Measurements from ENCODE around the gene PLEKHA7.
A peak's percentile ranks its signal among the peaks of the same experiment; 100 is the strongest.
"Not testable (repeated sequence)": the region's sequence is repeated elsewhere in the genome, so short reads cannot be mapped to it uniquely, and the experiment has no call there.

The PLEKHA7 gene

DNA sequence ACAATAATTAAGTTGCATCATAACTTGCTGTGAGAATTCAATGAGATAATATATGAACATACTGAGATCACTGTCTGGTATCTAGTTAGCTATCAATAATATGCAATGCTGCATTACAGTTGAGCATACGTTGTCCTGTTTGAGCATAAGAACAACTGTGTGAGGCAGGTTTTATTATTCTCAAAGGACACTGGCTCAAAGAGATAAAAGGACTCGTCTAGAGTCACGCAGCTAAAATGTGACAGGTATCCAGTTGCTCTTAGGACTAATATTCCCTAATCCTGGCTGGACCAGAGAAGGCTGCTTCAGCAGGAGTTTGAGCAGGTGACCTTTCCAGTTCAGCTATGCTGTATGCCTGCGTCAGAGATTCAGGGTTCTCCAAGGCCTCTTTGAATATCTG is 92.5 kb downstream of the PLEKHA7 start:
- in situ Hi-C loops (cut with HindIII; ENCODE audit: low pct_unique_long_range_greater_than_20kb, low sequenced_read_pairs) = no loop called here
- no peak for TF ChIP-seq JUND (IDR thresholded peaks at IDR 0.05; ENCODE audit: low read depth)
- no peak for DNase-seq (ENCODE audit: low read depth in 1 of 2, low spot score in 1 of 2)

DNA sequence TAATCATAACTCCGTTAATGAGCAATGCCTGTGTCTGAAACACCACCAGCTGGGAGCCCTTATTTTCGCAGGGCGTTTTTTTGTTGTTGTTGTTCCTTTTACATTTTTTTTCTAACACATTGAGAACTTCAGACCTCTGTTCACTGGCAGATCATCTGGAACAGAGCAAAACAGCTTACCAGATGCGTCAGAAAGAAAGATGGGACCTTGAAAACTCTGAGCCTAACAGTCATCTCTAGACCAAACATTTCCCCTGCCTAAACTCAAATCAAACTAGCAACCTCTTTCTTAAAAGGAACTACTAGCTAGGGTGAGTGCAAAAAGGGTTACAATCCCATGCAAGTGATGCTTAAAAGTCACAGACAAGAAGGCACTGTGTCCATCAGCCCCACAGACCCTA is 93.2 kb downstream of the PLEKHA7 start:
- in situ Hi-C loops (cut with HindIII; ENCODE audit: low pct_unique_long_range_greater_than_20kb, low sequenced_read_pairs) = no loop called here
- no peak for TF ChIP-seq JUND (IDR thresholded peaks at IDR 0.05; ENCODE audit: low read depth)
- DNase-seq (ENCODE audit: low read depth in 1 of 2, low spot score in 1 of 2) = no peak

DNA sequence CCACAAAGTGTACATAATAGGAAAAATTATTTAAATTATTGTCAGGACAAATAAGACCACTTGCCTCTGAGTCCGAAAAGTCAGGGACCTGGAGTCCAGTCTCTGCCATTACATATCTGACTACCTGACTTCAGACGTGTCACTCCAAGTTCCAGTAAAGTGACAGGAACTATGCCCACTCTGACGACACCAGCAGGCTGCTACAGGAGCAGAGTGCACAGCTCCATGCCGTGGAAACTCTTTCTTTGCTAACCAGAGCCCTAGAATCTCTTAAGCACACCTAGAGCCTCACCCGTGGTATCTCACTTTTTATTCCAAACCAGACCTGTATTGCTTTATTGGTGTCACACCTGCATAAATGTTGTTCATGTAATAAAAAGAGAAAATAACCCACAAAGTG is 93.7 kb downstream of the PLEKHA7 start:
- in situ Hi-C loops (cut with HindIII; ENCODE audit: low pct_unique_long_range_greater_than_20kb, low sequenced_read_pairs) = no loop called here
- TF ChIP-seq JUND (IDR thresholded peaks at IDR 0.05; ENCODE audit: low read depth) = no peak
- DNase-seq (ENCODE audit: low read depth in 1 of 2, low spot score in 1 of 2) = no peak

DNA sequence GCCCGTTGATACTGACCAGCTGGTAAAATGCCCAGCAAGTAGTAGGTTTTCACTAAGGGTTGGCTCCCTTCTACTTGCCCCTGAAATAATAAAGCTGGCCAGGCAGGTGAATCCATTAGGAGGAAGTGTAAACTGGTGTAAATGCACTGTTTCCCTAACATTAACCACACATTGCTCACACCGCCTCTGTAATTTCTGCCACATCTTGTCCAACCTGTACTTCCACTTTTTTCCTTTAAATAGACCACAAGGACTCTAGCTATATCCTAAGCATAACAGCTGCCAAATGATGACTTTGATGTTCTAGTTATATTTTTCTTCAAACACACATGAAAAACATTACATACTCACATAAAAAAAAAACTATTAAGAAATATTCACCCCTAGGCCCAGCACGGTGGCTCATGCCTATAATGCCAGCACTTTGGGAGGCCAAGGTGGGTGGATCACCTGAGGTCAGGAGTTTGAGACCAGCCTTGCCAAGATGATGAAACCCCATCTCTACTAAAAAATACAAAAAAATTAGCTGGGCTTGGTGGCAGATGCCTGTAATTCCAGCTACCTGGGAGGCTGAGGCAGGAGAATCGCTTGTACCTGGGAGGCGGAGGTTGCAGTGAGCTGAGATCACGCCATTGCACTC is 95.6 kb downstream of the PLEKHA7 start:
- peak; percentile 27 to 86 for DNase-seq (ENCODE audit: low read depth in 1 of 2, low spot score in 1 of 2)
- in situ Hi-C loops (cut with HindIII; ENCODE audit: low pct_unique_long_range_greater_than_20kb, low sequenced_read_pairs) = not testable (repeated sequence)

DNA sequence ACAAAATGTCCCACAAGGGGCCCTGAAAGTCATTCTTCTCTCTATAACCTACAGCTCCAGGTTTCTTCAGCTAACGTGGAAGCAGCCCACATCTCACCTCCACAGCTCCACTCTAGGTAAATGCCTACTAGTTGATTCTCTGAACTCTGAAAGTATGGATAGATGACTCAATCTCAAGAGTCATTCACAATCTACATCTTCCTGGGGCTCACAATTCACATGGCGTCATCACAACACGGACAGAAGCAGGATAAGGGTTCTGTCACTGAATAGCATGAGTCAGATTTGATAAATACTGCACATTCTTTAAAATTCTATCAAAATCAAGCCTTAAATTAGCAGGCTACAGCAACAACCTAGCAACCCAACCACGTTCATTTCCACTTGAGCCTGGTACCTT is 96.3 kb downstream of the PLEKHA7 start:
- TF ChIP-seq JUND (IDR thresholded peaks at IDR 0.05; ENCODE audit: low read depth) = no peak
- in situ Hi-C loops (cut with HindIII; ENCODE audit: low pct_unique_long_range_greater_than_20kb, low sequenced_read_pairs) = no loop called here
- no peak for DNase-seq (ENCODE audit: low read depth in 1 of 2, low spot score in 1 of 2)

DNA sequence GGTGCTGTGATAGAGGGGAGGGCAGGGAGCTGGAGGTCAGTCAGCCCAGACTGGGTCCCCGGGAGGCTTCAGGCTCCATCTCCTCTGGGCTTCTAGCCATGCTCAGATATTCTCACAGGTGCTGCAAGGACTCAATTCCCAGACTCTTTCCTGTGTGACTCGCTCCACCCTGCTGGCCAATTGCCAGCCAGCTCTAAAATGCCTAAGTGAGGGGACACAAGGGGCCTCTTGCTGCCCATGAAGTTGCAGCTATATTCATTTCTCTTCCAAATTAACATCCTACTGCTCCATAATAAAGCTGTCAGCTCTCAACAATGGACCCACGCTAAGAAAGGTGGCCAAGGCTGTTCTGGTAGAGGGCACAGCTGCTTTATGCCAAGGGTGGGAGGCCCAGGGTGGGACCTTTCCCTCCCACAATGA is 101.5 kb downstream of the PLEKHA7 start:
- DNase-seq (ENCODE audit: low read depth in 1 of 2, low spot score in 1 of 2) = no peak
- in situ Hi-C loops (cut with HindIII; ENCODE audit: low pct_unique_long_range_greater_than_20kb, low sequenced_read_pairs) = no loop called here
- TF ChIP-seq JUND (IDR thresholded peaks at IDR 0.05; ENCODE audit: low read depth) = no peak

DNA sequence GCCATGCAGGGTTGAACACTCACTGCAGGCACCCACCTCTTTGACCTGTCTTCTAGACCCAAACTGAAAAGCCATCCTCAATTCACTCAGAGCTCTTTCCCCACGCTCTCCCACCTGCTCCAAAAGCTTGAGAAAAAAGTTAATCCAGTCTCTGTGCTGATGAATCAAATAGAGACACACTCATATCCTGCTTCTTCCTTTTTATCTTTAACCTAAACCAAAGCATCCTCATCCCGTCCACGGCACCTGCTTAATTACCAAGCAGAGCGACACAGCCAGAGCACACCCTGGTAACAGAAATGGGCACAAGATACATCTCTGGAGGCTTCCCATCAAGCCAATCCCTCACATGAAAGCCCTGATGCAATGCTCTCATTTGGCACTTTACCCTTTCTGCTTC is 102.6 kb downstream of the PLEKHA7 start:
- TF ChIP-seq JUND (IDR thresholded peaks at IDR 0.05; ENCODE audit: low read depth) = no peak
- in situ Hi-C loops (cut with HindIII; ENCODE audit: low pct_unique_long_range_greater_than_20kb, low sequenced_read_pairs) = no loop called here
- no peak for DNase-seq (ENCODE audit: low read depth in 1 of 2, low spot score in 1 of 2)

DNA sequence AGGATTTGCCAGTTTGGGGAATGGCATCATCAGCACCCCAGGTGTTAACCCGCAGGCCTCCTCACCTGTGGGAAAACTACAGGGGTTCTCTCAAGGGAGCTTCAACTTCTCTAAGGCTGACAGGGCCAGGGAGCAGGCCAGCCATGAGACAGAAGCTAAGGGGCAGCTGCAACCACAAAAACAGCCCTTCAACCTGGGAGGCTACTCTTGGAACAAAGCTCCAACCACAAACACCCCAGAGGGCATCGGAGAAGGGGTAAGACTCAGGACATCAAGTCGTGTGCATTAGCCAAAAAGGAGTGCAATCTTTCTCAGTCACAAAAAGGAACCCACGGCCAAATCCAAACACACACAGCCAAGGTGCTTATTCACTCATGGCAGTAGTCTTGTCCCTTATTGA is 103.0 kb downstream of the PLEKHA7 start:
- no peak for DNase-seq (ENCODE audit: low read depth in 1 of 2, low spot score in 1 of 2)
- TF ChIP-seq JUND (IDR thresholded peaks at IDR 0.05; ENCODE audit: low read depth) = no peak
- in situ Hi-C loops (cut with HindIII; ENCODE audit: low pct_unique_long_range_greater_than_20kb, low sequenced_read_pairs) = no loop called here

DNA sequence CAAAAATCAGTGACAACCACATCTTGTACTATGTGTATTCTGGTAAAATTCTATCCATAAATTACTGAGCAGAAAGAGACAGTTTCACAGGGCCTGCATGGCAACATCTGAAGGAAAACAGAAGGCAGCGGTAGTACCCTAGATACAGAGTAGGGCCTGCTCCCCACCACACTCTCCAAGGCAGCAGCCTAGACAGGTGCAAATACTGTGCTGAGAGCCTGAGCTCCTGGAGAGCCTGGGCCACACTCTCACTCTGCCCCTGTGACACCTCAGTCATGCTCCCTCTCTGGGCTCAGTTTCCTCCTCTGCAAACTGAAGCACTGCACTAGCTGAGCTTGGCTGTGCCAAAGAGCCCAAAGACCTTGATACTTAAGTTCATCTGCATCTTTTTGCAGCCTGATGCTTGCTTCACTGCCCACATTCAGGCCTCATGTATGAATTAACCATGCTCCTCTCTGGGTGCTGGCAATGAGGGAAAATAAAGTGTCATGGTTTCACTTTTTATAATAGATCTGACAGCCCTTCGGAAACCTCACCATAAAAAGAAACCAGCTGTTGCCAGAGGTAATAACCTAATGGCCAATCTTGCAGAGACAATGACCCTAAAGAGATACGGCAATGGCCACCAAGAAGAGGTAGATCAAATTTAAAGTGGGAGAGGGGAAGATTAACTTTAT is 104.7 kb downstream of the PLEKHA7 start:
- TF ChIP-seq JUND (IDR thresholded peaks at IDR 0.05; ENCODE audit: low read depth) = no peak
- DNase-seq (ENCODE audit: low read depth in 1 of 2, low spot score in 1 of 2) = no peak
- in situ Hi-C loops (cut with HindIII; ENCODE audit: low pct_unique_long_range_greater_than_20kb, low sequenced_read_pairs) = no loop called here

DNA sequence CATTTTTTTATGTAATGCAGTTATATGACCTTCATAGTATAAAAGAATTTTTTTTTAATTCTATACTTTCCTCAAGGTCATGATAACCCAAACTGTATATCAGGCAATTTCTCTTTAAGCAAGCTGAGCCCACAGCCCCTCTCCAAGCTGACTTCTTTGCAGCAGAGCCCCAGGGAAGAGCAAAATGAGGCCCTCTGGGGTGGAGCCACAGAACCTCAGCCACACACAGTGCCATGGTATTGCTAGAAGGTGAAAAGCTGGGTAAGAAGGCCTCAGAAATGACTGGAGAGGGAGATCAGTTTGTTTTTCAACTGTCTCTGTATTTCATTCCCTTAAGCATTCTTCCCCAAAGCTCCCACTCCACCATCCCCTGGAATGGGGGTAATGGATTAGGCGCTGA is 108.8 kb downstream of the PLEKHA7 start:
- TF ChIP-seq JUND (IDR thresholded peaks at IDR 0.05; ENCODE audit: low read depth) = no peak
- in situ Hi-C loops (cut with HindIII; ENCODE audit: low pct_unique_long_range_greater_than_20kb, low sequenced_read_pairs) = no loop called here
- no peak for DNase-seq (ENCODE audit: low read depth in 1 of 2, low spot score in 1 of 2)

DNA sequence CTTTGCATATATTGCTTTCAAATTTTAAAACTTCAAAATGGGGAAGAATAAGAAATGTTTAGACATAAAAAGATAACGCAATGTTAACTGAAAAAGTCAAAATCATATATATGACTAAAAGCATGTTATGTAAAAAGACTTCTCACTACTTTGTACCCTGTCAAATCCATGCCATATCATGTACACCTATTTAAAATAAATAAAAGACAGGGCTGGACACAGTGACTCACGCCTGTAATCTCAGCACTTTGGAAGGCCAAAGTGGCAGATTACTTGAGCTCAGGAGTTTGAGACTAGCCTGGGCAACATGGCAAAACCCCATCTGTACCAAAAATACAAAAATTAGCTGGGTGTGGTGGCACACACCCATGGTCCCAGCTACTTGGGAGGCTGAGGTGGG is 109.5 kb downstream of the PLEKHA7 start:
- in situ Hi-C loops (cut with HindIII; ENCODE audit: low pct_unique_long_range_greater_than_20kb, low sequenced_read_pairs); DNase-seq (ENCODE audit: low read depth in 1 of 2, low spot score in 1 of 2): not testable (repeated sequence)

DNA sequence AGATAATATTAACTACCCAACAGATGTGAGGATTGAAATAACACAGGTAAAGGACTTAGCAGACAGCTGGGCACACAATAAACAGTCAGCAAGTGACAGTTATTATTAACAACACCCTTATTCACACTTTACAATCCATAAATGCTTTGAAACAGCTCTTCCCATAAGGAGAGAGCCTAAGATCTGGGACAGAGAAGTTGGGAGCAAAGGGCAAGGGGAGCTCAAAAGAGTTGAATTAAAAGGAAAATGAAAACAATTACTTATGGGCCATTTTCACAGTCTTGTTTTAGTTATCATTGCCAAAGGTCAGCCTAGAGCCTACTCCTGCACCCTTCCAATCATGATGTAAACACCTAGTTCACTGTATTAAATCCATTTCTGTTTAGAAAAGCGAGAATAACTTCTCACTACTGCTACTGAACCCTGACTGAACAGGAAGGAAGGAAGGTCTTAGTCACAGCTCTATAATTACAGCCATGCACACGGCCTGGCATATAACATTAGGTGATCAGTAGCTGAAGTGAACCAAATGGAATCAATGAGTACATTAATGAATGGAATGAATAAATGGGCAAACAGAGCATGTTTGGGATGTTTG is 111.3 kb downstream of the PLEKHA7 start:
- TF ChIP-seq JUND (IDR thresholded peaks at IDR 0.05; ENCODE audit: low read depth) = no peak
- in situ Hi-C loops (cut with HindIII; ENCODE audit: low pct_unique_long_range_greater_than_20kb, low sequenced_read_pairs) = no loop called here
- DNase-seq (ENCODE audit: low read depth in 1 of 2, low spot score in 1 of 2) = no peak

DNA sequence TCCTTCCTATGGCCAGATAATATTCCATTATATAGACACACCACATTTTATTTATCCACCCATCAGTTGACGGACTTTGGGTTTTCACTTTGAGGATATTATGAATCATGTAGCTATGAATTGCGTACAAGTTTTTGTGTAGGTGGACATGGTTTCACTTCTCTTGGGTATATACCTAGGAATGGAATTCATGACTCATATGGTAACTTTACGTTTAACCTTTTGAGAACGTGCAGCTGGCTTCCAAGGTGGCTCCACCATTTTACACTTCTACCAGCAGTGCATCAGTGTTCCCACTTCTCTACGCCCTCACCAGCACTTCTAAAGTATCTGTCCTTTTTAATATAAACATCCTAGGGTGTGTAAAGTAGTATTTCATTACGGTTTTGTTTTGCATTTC is 112.0 kb downstream of the PLEKHA7 start:
- in situ Hi-C loops (cut with HindIII; ENCODE audit: low pct_unique_long_range_greater_than_20kb, low sequenced_read_pairs) = no loop called here
- DNase-seq (ENCODE audit: low read depth in 1 of 2, low spot score in 1 of 2) = no peak

More for the DNA sequence above, 112.0 kb downstream of the PLEKHA7 start:
- no peak for TF ChIP-seq JUND (IDR thresholded peaks at IDR 0.05; ENCODE audit: low read depth)
